Stimulated activated CD4-positive, alpha-beta T cell treated with anti-CD3 and anti-CD28 coated beads, Interleukin-4, amount 100 ng/mL, for 48 hours (primary cell): ENCODE data around the gene NDN.
A peak's percentile ranks its signal among the peaks of the same experiment; 100 is the strongest.
"Not testable (repeated sequence)": the region's sequence is repeated elsewhere in the genome, so short reads cannot be mapped to it uniquely, and the experiment has no call there.

ENCODE experiments used
- DNase-seq, 2 donors: peaks; one replicate each; pipeline ENCODE4 v3.0.0-alpha.2; 2020; ENCODE audit warnings: low read depth in 2 of 2

Gene NDN

GRCh38 chr15:23687143-23687470 is at the start of gene NDN:
TSS of gene NDN (minus strand) at chr15:23687305. CDS start at chr15:23687217, 88 bp downstream.
- DNase-seq: no peak

- DNase-seq: no peak
These were observed 49.0 kb upstream of the NDN start for GRCh38 chr15:23736033-23736673.

- no peak for DNase-seq
These were observed 47.8 kb upstream of the NDN start for GRCh38 chr15:23734862-23735261.

GRCh38 chr15:23713874-23714656 is 27.0 kb upstream of the NDN start:
- DNase-seq: not testable (repeated sequence)

GRCh38 chr15:23708332-23708731 is 21.2 kb upstream of the NDN start:
- DNase-seq: no peak

- no peak for DNase-seq
These were observed 8.2 kb upstream of the NDN start for GRCh38 chr15:23695282-23695681.

- no peak for DNase-seq
These were observed 7.5 kb upstream of the NDN start for GRCh38 chr15:23694592-23694991.

- no peak for DNase-seq
These were observed 3.3 kb upstream of the NDN start for GRCh38 chr15:23690450-23690852.

- no peak for DNase-seq
These were observed 2.9 kb upstream of the NDN start for GRCh38 chr15:23690015-23690414.

GRCh38 chr15:23686466-23687142 is 501 bp downstream of the NDN start:
- DNase-seq: no peak

- DNase-seq: no peak
These were observed 15.6 kb downstream of the NDN start for GRCh38 chr15:23671481-23671880.

GRCh38 chr15:23670970-23671369 is 16.1 kb downstream of the NDN start:
- no peak for DNase-seq

GRCh38 chr15:23663232-23663631 is 23.9 kb downstream of the NDN start:
- no peak for DNase-seq

GRCh38 chr15:23648920-23649515 is 38.1 kb downstream of the NDN start:
- peak in 1 of 2 donors; percentile 40 for DNase-seq

GRCh38 chr15:23647421-23648370 is 39.4 kb downstream of the NDN start, which contains the start of gene MAGEL2:
TSS of gene MAGEL2 (minus strand) at chr15:23647867. CDS start at chr15:23647742, 125 bp downstream.
- no peak for DNase-seq

GRCh38 chr15:23647001-23647295 is 40.2 kb downstream of the NDN start:
- no peak for DNase-seq

- no peak for DNase-seq
These were observed 40.7 kb downstream of the NDN start for GRCh38 chr15:23646165-23647000.

GRCh38 chr15:23645371-23646164 is 41.5 kb downstream of the NDN start:
- no peak for DNase-seq

- DNase-seq: no peak
These were observed 42.3 kb downstream of the NDN start for GRCh38 chr15:23644829-23645228.
